Measurements from ENCODE around the gene GPR143. TPM values are rescaled to one million over a fixed set of nuclear protein-coding genes. Genes with fewer than 3 reads are reported as not detected.

The GPR143 gene
- total RNA-seq, 1 experiment from 2014 or later, result 1.8 TPM

GRCh38 chrX:9746148-9746888, 19.3 kb downstream of the GPR143 start:
- no peaks in the 10 kb centered on the region for H3K4me1 ChIP-seq (ENCODE audit: control insufficient read depth in 1 of 2, insufficient read depth in 2 of 2, low read length in 2 of 2)
- no peaks in the 10 kb centered on the region for H3K9me3 ChIP-seq (ENCODE audit: control insufficient read depth in 1 of 2, insufficient read depth in 1 of 2, low read depth in 1 of 2, low read length in 2 of 2)
- no peaks in the 10 kb centered on the region for H3K79me2 ChIP-seq (ENCODE audit: insufficient read depth, low read length)
- POLR2A ChIA-PET, result no interaction called here
- no peaks in the 10 kb centered on the region for H3K9me2 ChIP-seq (ENCODE audit: insufficient read depth)
- DNase-seq (ENCODE audit: low read depth, low spot score), result no peak
- no peak overlapping the region for H3K4me2 ChIP-seq (ENCODE audit: low read length)
- H3K36me3 ChIP-seq (ENCODE audit: control insufficient read depth in 1 of 2, insufficient read depth in 2 of 2, low read length in 2 of 2), result no peaks in the 10 kb centered on the region
- RAD21 ChIA-PET (ENCODE audit: low non-redundant PET in 1 of 2, low total read pairs in 2 of 2, uncharacterized antibody in 2 of 2, unreplicated experiment in 2 of 2), result no interaction called here
- H3K27ac ChIP-seq (ENCODE audit: low read depth, low read length), result no peak overlapping the region
- intact Hi-C loops (cut with micrococcal nuclease), result no loop called here
- CTCF ChIA-PET, result no interaction called here
- BruUV-seq (replicated peaks), result no TSS peak
- H3K27me3 ChIP-seq (ENCODE audit: insufficient read depth, low read length), result no peaks in the 10 kb centered on the region
- H3K4me3 ChIP-seq (replicated peaks in 1 of 2; ENCODE audit: low read depth in 1 of 2, low read length in 2 of 2), result no peak overlapping the region
- H2AFZ ChIP-seq (ENCODE audit: low read depth, low read length, poor library complexity, severe bottlenecking), result no peak overlapping the region
- H3K9ac ChIP-seq (ENCODE audit: low read length), result no peak overlapping the region
- H4K20me1 ChIP-seq (ENCODE audit: insufficient read depth), result no peaks in the 10 kb centered on the region
- TF ChIP-seq CTCF (IDR thresholded peaks at IDR 0.05 in 2 of 3, conservative IDR thresholded peaks at IDR 0.05 in 1 of 3; ENCODE audit: borderline replicate concordance in 1 of 3, insufficient read depth in 1 of 3, low read depth in 2 of 3, low read length in 2 of 3) (no peak), CBX3 (IDR thresholded peaks at IDR 0.05; ENCODE audit: low read depth) (no peak), ELF1 (IDR thresholded peaks at IDR 0.05; ENCODE audit: borderline replicate concordance, low read depth) (no peak), ZBTB33 (IDR thresholded peaks at IDR 0.05; ENCODE audit: extremely low read depth, insufficient replicate concordance, low read length) (no peak), POLR2A (IDR thresholded peaks at IDR 0.05; ENCODE audit: borderline replicate concordance, extremely low read depth, insufficient read depth, insufficient read length) (no peak), RAD21 (IDR thresholded peaks at IDR 0.05; ENCODE audit: low read depth) (no peak), EGR1 (IDR thresholded peaks at IDR 0.05; ENCODE audit: low read depth) (no peak), CEBPB (IDR thresholded peaks at IDR 0.05; ENCODE audit: low read depth) (no peak), TCF7L2 (IDR thresholded peaks at IDR 0.05; ENCODE audit: borderline replicate concordance, extremely low read depth, insufficient read depth, insufficient read length) (no peak)
- TF ChIP-seq, protein P1, sequence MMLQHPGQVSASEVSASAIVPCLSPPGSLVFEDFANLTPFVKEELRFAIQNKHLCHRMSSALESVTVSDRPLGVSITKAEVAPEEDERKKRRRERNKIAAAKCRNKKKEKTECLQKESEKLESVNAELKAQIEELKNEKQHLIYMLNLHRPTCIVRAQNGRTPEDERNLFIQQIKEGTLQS (IDR thresholded peaks at IDR 0.05), result no peak
- TF ChIP-seq, protein P2, sequence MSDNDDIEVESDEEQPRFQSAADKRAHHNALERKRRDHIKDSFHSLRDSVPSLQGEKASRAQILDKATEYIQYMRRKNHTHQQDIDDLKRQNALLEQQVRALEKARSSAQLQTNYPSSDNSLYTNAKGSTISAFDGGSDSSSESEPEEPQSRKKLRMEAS (IDR thresholded peaks at IDR 0.05), result no peak
- TF ChIP-seq, protein P3, sequence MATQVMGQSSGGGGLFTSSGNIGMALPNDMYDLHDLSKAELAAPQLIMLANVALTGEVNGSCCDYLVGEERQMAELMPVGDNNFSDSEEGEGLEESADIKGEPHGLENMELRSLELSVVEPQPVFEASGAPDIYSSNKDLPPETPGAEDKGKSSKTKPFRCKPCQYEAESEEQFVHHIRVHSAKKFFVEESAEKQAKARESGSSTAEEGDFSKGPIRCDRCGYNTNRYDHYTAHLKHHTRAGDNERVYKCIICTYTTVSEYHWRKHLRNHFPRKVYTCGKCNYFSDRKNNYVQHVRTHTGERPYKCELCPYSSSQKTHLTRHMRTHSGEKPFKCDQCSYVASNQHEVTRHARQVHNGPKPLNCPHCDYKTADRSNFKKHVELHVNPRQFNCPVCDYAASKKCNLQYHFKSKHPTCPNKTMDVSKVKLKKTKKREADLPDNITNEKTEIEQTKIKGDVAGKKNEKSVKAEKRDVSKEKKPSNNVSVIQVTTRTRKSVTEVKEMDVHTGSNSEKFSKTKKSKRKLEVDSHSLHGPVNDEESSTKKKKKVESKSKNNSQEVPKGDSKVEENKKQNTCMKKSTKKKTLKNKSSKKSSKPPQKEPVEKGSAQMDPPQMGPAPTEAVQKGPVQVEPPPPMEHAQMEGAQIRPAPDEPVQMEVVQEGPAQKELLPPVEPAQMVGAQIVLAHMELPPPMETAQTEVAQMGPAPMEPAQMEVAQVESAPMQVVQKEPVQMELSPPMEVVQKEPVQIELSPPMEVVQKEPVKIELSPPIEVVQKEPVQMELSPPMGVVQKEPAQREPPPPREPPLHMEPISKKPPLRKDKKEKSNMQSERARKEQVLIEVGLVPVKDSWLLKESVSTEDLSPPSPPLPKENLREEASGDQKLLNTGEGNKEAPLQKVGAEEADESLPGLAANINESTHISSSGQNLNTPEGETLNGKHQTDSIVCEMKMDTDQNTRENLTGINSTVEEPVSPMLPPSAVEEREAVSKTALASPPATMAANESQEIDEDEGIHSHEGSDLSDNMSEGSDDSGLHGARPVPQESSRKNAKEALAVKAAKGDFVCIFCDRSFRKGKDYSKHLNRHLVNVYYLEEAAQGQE (IDR thresholded peaks at IDR 0.05; ENCODE audit: low read depth), result no peak
- no peak for ATAC-seq
